Adipose tissue (tissue), 3 donors: ENCODE measurements around the gene AGTR1. TPM values are rescaled to one million over a fixed set of nuclear protein-coding genes. Genes with fewer than 3 reads are reported as not detected.

Source experiments
- H3K27ac ChIP-seq: one replicate; pipeline ENCODE4 v1.5.1; 2013; ENCODE audit warnings: low read depth, low read length
- WGBS, 3 donors: extraction: QIAGEN DNeasy Blood & Tissue Kit; methylation state at CpG; one replicate each; pipeline ENCODE4 v1.1.7; 2013; 5-methylcytosine and 5-hydroxymethylcytosine counted together
- polyA plus RNA-seq, 3 donors: library from polyadenylated mRNA; stranded (reverse); fragments of 200-250 nt; gene quantifications; one replicate each; pipeline ENCODE4 v1.2.3, GENCODE V29; 2013
- donor health status: healthy with polysubstance abuse.
- donor health status: Bipolar disorder and iron deficiency.
- donor health status: healthy.

Gene AGTR1
- polyA plus RNA-seq, 3 donors = 3.8 to 23.7 (median 14.8) TPM

DNA sequence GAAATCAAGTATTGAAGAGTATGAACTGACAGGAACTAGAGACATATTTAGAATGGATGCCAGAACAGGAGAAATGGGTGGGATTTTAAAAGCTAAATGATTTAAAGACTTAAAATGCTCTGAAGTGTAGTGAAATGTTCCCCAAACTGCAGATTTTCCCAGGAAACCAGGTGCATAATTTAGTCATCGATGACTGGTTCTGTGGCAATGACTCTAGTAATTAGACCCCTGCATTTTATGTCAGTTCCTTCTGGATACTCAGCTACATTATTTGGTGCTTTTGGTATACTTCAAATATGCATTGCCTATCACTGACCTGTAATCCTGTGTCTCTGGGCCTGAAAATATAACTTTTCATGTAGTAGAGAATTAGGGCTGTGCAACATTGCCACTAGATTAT lies 16.8 kb downstream of the AGTR1 start:
- WGBS, 3 donors = 89 to 97% (median 95%) methylated on average over 1 of the region's 1 CpG
- H3K27ac ChIP-seq = no peak overlapping the region

- no peak overlapping the region for H3K27ac ChIP-seq
- WGBS, 3 donors = 66 to 82% (median 76%) methylated on average over 1 of the region's 1 CpG
Measured at GRCh38 chr3:148716657-148717056, 19.0 kb downstream of the AGTR1 start.

- H3K27ac ChIP-seq = no peak overlapping the region
- 32 to 60% (median 58%) methylated on average over 3 of the region's 3 CpGs for WGBS, 3 donors
Measured at GRCh38 chr3:148717885-148718561, 20.3 kb downstream of the AGTR1 start.

GRCh38 chr3:148718982-148719862 lies 21.5 kb downstream of the AGTR1 start:
- no peak overlapping the region for H3K27ac ChIP-seq
- 64 to 67% (median 66%) methylated on average over 7 of the region's 7 CpGs for WGBS, 3 donors

- 73 to 74% (median 73%) methylated on average over 2 of the region's 2 CpGs for WGBS, 3 donors
- H3K27ac ChIP-seq = no peak overlapping the region
Measured at GRCh38 chr3:148720873-148721272, 23.2 kb downstream of the AGTR1 start.

- 64 to 83% (median 66%) methylated on average over 4 of the region's 4 CpGs for WGBS, 3 donors
Measured at GRCh38 chr3:148723631-148724030, 25.9 kb downstream of the AGTR1 start.

DNA sequence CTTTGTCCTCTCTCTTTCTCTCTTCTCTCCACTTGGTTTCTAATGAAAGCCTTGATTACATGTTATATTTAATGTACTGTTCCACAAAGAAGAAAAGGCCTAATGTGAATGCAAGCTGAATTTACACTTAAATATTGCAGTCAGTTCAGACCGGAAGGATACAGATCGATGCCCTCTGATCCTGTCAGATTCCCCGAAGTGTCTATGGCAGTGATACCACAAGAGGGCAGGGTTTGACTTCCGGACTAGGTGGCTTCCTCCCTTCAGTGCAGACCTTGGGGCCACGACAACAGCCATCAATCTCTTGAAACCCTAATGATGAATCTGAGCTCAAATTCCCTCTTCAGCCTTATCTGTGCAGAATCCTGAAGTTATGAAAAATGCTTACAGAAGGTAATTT lies 29.5 kb downstream of the AGTR1 start:
- no peak overlapping the region for H3K27ac ChIP-seq
- 17 to 38% (median 30%) methylated on average over 5 of the region's 5 CpGs for WGBS, 3 donors

More at GRCh38 chr3:148723631-148724030, 25.9 kb downstream of the AGTR1 start:
- H3K27ac ChIP-seq = no peak overlapping the region

GRCh38 chr3:148728753-148729152 lies 31.1 kb downstream of the AGTR1 start:
- no peak overlapping the region for H3K27ac ChIP-seq
- WGBS, 3 donors = 32 to 38% (median 34%) methylated on average over 2 of the region's 2 CpGs

DNA sequence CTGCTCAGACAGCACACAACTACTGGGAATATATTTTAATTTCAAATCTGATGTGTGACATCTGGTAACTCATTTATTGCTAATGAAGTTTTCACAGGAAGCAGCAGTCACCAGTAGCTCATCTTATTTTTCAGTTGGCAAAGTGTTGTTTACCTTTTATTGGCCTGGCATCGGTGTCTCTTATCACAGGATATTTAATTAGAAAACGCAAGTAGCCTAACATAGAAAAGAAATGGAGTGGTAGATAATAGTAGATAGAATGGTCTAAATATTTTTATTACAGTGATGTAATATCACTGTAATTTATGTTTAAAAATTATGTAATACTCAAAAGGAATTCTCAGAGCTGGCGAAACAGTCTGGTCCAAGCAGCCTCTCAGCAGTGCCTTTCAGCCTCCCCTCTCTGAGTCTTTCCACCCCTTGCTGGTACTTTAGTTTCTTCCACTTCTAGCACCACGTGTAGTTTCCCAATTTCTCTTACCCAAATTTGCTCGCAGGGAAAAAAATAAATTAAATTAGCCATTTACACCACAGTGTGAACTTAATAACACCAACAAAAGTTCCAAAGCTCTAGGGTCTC lies 31.9 kb downstream of the AGTR1 start:
- WGBS, 3 donors = 26 to 40% (median 29%) methylated on average over 5 of the region's 5 CpGs
- no peak overlapping the region for H3K27ac ChIP-seq

DNA sequence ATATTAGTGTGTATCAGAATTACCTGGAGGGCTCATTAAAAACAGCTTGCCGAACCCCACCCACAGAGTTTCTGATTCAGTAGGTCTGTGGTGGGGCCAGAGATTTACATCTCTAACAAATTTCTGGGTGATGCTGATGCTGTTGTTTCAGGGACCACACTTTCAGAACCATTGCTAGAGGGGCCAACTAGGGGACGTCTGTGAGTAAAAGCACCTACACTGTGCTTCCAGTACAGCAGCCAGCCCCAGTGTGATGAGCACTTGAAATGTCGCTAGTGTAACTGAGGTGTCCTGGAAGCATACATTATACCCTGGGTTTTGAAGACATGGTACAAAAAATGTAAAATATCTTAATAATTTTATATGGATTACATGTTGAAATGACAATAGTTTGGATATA lies 33.0 kb downstream of the AGTR1 start:
- 63 to 87% (median 87%) methylated on average over 3 of the region's 3 CpGs for WGBS, 3 donors
- H3K27ac ChIP-seq = no peak overlapping the region

DNA sequence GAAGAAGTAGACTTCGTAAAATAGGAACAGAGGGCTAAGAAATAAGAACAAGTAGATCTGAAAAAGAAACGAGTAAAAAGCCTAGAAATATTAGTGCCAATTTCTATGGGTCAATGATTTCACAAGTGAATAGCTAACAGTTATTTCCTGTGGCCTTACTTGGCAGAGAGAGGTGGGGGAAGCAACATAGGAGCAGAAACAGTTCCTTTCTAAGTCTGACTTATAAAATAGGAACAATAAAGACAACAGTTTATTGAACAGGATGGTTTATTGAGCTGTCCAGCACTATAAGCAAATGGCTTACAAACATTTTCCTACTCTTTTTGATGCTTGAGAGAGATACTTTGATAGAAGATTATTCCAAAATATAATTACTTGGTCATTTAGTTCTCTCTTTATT lies 37.9 kb downstream of the AGTR1 start:
- no peak overlapping the region for H3K27ac ChIP-seq
- WGBS, 3 donors = 26 to 31% (median 28%) methylated on average over 2 of the region's 2 CpGs

DNA sequence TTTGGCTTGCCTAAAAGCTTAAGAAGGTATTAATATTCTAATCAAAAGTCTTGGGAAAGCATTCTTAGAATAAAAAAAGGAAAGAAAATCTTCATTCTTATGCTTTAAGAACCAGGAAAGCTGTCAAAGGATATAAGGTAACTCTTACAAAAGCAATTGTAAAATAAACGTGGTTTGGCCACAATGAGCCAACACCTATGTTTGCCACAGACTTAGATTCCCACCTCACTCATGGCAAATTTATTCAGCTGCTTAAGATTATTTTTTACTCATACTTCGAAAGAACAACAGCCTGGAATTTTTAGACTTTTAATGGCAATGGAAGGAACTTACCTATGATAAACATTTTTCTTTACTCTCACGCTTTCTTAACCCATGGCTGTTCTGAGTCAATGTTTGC lies 38.4 kb downstream of the AGTR1 start:
- 35 to 67% (median 64%) methylated on average over 3 of the region's 3 CpGs for WGBS, 3 donors

DNA sequence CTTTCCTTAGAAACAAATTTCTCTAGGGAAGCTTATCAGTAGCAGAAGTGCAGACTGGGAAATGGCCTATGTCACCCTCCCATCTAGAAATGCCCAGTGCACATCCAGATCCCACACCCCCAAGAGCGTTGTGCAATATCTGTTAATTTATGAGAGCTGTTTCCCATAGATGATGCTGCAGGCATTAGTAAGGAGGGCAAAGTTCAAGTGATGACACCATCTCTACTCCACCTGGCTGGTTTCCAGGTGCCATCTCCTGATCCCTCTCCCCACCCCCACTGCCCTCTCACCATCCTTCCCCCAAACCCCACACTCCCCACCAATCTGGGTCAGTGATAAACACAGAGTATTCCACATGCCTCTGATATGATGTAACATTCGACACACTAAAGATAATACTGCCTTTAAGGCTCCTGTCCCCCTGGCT lies 39.4 kb downstream of the AGTR1 start:
- WGBS, 3 donors = 41 to 63% (median 49%) methylated on average over 2 of the region's 2 CpGs

More for the DNA sequence above, 38.4 kb downstream of the AGTR1 start:
- no peak overlapping the region for H3K27ac ChIP-seq

DNA sequence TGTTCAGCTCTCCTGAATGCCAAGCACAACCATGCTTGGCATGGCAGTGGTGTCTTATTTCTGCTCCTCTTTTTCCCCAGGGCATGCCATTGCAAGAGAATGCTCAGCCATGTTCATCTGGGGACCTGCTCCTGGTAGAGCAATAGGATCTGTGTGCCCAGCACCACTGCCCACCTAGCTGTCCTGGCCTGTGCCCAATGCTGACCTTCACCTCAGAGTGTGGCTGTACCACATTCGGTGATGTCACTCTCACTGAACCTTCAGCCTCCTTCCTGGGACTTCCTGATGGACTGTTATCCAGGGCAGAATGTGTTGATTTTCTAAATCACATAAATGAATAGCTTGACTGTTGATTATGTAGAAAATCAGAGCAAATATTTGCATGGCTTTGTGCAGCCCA lies 42.0 kb downstream of the AGTR1 start:
- H3K27ac ChIP-seq = no peak overlapping the region
- 26 to 83% (median 79%) methylated on average over 1 of the region's 1 CpG for WGBS, 3 donors

More for the DNA sequence above, 39.4 kb downstream of the AGTR1 start:
- H3K27ac ChIP-seq = no peak overlapping the region

- no peak overlapping the region for H3K27ac ChIP-seq
- WGBS, 3 donors = 39 to 88% (median 78%) methylated on average over 2 of the region's 2 CpGs
Measured at GRCh38 chr3:148740291-148740690, 42.6 kb downstream of the AGTR1 start.

GRCh38 chr3:148741219-148741618 lies 43.5 kb downstream of the AGTR1 start:
- 93 to 96% (median 93%) methylated on average over 10 of the region's 10 CpGs for WGBS, 3 donors
- H3K27ac ChIP-seq = no peak overlapping the region

- no peak overlapping the region for H3K27ac ChIP-seq
- WGBS, 3 donors = 88 to 89% (median 89%) methylated on average over 6 of the region's 6 CpGs
Measured at GRCh38 chr3:148742118-148742517, 44.4 kb downstream of the AGTR1 start.

DNA sequence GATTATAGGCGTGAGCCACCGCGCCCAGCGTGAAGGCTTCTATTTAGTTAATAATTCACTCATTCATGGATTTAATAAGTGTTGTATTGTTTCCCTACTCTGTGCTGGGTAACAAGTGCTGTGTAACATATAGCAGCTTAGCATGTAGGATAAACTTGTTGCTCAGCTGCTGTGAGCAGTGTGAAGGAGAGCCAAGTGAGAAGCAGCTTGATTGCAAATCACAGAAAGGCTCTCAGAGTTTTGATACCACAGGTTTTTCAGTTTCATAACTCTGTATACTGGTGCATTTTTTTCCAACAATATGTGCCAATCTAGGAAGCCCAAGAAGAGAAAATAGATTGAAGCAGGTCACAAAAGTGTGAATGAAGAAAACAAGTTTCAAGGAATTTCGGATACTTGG lies 48.4 kb downstream of the AGTR1 start:
- 93 to 96% (median 95%) methylated on average over 5 of the region's 5 CpGs for WGBS, 3 donors

GRCh38 chr3:148748283-148748682 lies 50.6 kb downstream of the AGTR1 start:
- 9 to 89% (median 80%) methylated on average over 3 of the region's 3 CpGs for WGBS, 3 donors
- H3K27ac ChIP-seq = no peak overlapping the region

More for the DNA sequence above, 48.4 kb downstream of the AGTR1 start:
- H3K27ac ChIP-seq = no peak overlapping the region
